Measurements from ENCODE around the gene USP25.
A peak's percentile ranks its signal among the peaks of the same experiment; 100 is the strongest.

Gene USP25

GRCh38 chr21:15868940-15869339 is 139.2 kb downstream of the USP25 start:
- no peak for DNase-seq

DNA sequence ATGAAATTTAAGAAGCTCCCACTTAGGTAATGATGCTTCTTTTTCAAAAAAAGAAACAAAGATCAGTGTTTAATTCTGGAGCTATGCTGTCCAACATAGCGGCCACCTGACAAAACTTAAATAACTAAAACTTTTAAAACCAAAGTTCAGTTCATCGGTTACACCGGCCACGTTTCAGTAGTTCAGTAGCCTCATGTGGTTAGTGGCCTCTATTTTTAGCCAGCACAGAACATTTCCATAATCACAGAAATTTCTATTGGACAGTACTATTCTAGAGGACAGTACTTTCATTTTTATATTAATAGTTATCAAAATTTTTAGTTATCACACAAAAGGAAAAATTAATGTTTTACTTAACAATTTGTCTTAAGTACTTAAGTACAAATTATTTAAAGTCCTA is 141.0 kb downstream of the USP25 start:
- DNase-seq, result no peak

GRCh38 chr21:15872236-15872635 is 142.5 kb downstream of the USP25 start:
- no peak for DNase-seq

DNA sequence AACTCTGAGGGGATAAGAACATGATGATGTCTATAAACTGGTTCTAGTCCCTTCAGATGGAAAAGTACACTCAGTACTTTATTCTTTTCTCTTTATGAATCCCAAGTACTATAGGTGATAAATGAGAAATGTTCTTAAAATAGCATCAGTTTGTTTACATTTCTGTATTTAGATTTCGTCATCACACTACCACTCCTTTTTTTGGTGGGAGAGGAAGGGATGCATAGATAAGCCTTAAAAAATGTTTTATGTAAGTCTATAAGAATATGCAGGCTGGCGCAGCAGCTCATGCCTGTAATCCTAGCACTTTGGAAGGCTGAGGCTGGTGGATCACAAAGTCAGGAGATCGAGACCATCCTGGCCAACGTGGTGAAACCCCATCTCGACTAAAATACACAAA is 144.8 kb downstream of the USP25 start:
- DNase-seq, result peak; percentile 36

DNA sequence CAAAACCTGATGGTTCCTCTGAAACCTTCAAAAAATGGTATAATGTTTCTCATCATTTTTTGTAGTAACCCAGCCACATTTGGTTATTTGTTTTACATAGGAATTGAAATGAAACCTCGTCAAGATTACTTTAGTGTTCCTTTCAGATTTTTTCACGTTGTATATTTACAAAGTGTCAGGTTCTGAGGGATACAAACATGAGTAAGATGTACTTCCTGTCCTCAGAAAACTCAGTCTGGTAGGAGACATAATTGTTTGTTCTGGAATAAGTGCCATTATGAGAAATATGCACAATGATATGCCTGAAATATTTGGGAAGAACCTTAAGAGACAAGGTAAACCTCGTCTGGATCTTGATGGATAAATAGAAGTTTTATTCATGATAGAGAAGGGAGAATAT is 145.5 kb downstream of the USP25 start:
- no peak for DNase-seq

DNA sequence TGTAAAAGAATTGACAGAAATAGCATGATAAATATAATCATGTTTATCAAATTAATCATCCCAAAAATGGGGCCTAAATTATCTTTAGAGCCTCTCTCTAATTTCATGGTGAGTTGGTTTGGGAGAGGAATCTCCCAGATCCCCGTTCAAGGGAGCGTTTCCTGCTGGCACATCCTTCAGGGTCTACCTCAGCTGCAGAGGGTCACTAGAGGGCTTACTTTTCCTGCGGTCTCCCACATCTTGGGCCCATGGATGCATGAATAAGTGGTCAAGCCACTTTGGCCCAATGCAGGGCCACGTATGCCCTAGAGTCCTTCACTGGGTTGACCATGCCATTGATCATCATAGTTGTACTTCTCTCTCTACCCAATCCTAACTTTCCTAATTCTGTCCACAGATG is 164.1 kb downstream of the USP25 start:
- no peak for DNase-seq

DNA sequence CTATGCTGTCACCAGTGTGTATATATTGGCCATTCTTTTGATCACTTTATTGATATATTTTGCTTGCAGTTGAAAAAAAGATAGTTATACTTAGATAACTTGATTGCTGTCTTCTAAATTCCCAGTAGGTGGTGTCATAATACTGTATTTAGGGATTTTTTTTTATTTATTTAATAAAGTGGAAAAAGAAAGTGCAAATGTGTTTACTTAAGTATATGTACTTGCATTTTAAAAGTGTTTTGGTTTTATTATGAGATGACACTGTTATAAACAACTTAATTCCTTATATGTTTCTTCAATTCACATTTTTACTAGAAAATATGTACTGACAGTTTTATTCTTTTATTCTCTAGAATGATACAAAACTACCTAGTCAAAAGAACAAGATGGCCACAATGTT is 164.8 kb downstream of the USP25 start:
- DNase-seq, result peak; percentile 53

DNA sequence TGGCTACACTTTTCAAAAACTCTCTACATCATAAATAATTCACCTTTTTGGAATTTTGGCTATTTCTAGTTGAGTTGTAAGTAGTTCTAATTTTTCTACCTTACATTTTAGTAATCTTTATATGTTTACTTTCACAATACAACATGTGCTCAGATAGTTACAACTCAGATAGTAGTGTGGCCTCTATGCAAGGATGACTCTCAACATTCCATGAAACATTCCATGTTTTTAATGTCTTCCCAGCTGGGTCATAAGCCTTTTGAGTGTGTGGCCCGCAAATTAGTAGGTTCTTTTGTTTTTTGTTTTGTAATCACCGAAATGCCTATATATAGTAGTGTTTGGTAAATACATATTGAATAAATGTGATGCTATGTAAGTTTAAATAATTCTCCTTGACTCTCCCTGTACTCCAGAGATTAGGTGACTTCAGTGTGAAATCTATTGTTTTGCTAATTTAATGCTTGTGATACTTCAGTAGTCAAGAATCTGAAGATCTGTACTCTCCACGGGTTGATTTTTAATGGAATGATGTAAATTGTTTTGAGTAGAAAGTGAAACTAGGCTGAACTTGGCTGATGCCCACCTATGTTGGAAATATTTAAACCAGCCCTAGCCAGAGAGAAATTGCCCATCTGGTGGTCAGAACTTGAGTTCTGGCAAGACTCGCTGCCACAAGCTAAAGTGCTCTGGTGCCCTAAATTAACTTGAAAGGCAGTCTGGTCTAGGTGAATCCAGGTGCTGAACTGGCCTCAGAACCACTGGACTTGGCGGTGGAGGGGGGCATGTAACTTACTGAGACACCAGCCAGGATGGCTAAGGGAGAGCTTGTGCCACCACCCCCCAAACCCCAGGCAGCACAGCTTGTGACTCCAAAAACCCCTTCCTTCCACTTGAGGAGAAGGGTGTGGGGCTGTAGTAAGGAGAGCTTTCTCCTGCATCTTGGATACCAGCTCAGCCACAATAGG is 165.6 kb downstream of the USP25 start:
- DNase-seq, result no peak

DNA sequence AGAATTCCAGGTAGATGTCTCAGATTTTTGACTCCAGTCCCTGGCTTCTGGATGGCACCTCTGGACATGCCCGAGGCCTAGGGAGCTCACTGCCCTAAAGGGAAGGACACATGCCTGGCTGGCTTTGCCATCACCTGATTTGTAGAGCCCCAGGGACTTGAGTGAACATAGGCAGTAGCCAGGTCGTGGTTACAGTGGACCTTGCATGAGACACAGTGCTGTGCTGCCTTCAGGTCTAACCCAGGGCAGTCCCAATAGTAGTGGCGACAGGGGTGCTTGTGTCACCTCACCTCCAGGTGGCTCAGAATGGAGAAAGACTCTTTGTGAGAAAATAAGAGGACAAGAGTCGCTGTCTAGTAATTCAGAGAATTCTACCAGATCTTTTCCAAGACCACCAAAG is 166.7 kb downstream of the USP25 start:
- no peak for DNase-seq

GRCh38 chr21:15904389-15904788 is 174.6 kb downstream of the USP25 start:
- no peak for DNase-seq

DNA sequence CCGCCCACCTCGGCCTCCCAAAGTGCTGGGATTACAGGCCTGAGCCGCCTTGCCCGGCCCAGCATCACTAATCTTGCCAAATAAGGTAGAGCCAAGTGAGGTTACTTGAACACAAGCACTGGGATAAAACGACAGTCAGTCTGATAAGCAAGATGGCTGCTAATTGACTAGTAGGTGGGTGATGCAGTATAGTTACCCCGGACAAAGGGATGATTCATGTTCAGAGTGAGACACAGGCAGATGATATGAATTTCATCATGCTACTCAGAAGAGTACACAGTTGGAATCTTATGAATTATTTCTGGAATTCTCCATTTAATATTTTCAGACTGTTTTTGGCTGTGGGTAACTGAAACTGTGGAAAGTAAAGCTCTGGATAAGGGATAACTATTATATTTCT is 178.4 kb downstream of the USP25 start:
- peak; percentile 50 for DNase-seq

DNA sequence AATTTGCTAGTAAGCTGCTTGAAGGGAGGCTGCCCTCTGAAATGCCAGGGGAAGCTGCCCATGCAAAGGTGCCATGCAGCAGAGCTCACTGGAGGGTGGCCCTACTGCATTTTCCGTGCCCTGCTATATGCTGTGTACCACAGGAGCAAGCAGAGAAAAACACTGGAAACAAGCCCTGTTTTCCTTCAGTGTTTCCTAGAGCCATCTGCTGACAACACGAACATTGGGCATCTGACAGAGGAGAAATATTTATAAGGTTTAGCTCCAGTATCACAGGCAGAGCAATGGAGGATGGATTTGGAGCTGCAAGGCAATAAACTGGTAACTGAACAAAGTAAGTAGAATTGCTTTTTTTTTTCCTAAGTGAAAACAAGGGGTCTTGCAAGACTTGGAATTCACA is 198.4 kb downstream of the USP25 start:
- no peak for DNase-seq

GRCh38 chr21:15928686-15929425 is 199.1 kb downstream of the USP25 start:
- no peak for DNase-seq

DNA sequence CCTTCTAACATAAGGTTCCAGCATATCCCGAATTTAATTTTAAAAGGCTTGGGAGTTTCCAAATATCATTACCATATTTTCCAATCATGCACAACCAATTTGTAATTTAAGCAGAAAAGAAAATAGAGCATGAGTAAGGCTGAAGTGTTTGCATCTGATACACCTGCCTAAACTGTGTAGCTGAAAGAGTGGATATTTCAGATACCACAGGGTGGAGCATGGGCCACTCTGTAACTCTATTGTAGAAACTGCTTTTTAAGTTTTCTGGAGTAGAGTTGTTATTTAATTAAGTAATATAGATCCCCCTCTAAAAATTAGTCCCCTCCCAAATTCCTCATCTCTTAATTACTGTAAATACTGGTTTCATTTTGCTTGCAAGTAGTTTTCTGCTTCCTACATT is 199.8 kb downstream of the USP25 start:
- DNase-seq, result no peak

Measured in HCEC 1CT (cell line).